T-cell (primary cell): ENCODE measurements around the gene USP28. TPM values are rescaled to one million over a fixed set of nuclear protein-coding genes. Genes with fewer than 3 reads are reported as not detected.
A peak's percentile ranks its signal among the peaks of the same experiment; 100 is the strongest.

Experiments
- ATAC-seq, 4 experiments: fragments of 200-7000 bp in 3 of 4; fragments of 150-1000 bp in 1 of 4; cut with Tn5 transposase; replicated peaks in 1 of 4; 1 replicate in 3 of 4; 2 replicates in 1 of 4; pipeline ENCODE4 v1.10.0; 2021; ENCODE audit warnings: moderate library complexity in 3 of 4, mild to moderate bottlenecking in 2 of 4, moderate number of reproducible peaks in 1 of 4
- CTCF ChIA-PET, 2 donors: fragments of 300-600 bp; sonication (Branson Sonifier 250); formaldehyde crosslinking; loops; one replicate each; lab custom pipeline; 2022; ENCODE audit warnings: antibody characterized with exemption in 2 of 2; lab: Charles Lee
- POLR2A ChIA-PET, 2 donors: fragments of 300-600 bp; sonication (Branson Sonifier 250); formaldehyde crosslinking; loops; one replicate each; lab custom pipeline; 2022; ENCODE audit warnings: antibody characterized with exemption in 2 of 2; lab: Charles Lee
- DNase-seq, 35 experiments: peaks; one replicate each; pipeline versions ENCODE4 v3.0.0 to v3.0.0-alpha.2; 2013 to 2023
- H3K27ac ChIP-seq: one replicate; pipeline ENCODE4 v1.5.1; 2013; ENCODE audit warnings: low read length
- H3K27me3 ChIP-seq, 2 experiments: replicated peaks in 1 of 2; 1 replicate in 1 of 2; 2 replicates in 1 of 2; pipeline versions ENCODE4 v1.6.1 to v1.7.0; 2013; ENCODE audit warnings: low read length in 1 of 2, mixed read lengths in 1 of 2; ENCODE audit not compliant: control insufficient read depth in 2 of 2, insufficient read depth in 2 of 2; ENCODE audit errors: extremely low read depth in 1 of 2
- H3K36me3 ChIP-seq, 2 donors: 1 replicate in 1 of 2; 2 replicates in 1 of 2; pipeline versions ENCODE4 v1.6.1 to v1.7.0; 2013; ENCODE audit warnings: low read length in 1 of 2; ENCODE audit not compliant: control insufficient read depth in 2 of 2, insufficient read depth in 1 of 2; ENCODE audit errors: extremely low read depth in 1 of 2
- H3K4me1 ChIP-seq, 2 experiments: 1 replicate in 1 of 2; 2 replicates in 1 of 2; pipeline versions ENCODE4 v1.6.1 to v1.7.0; 2013; ENCODE audit warnings: low read length in 2 of 2, mixed read lengths in 1 of 2; ENCODE audit not compliant: insufficient read depth in 2 of 2, control insufficient read depth in 1 of 2; ENCODE audit errors: extremely low read depth in 1 of 2
- H3K4me3 ChIP-seq, 2 donors: 1 replicate in 1 of 2; 2 replicates in 1 of 2; pipeline versions ENCODE4 v1.5.1 to v1.7.0; 2013; ENCODE audit warnings: mild to moderate bottlenecking in 2 of 2, low read length in 1 of 2, moderate library complexity in 1 of 2; ENCODE audit not compliant: control insufficient read depth in 1 of 2; ENCODE audit errors: extremely low read depth in 1 of 2
- H3K9me3 ChIP-seq: 2 replicates; pipeline ENCODE4 v1.7.0; 2013
- H3K27ac Mint-ChIP-seq, 2 donors: one replicate each; pipeline ENCODE4 v1.8.0; 2020 to 2021; ENCODE audit warnings: mild to moderate bottlenecking in 2 of 2, mixed read lengths in 2 of 2
- H3K27me3 Mint-ChIP-seq, 2 donors: one replicate each; pipeline ENCODE4 v1.8.0; 2021 to 2022; ENCODE audit warnings: mixed read lengths in 2 of 2
- H3K36me3 Mint-ChIP-seq: one replicate; pipeline ENCODE4 v1.8.0; 2021; ENCODE audit warnings: mixed read lengths
- H3K4me1 Mint-ChIP-seq, 3 donors: one replicate each; pipeline ENCODE4 v1.8.0; 2020 to 2022; ENCODE audit warnings: mixed read lengths in 3 of 3, mild to moderate bottlenecking in 1 of 3
- H3K4me3 Mint-ChIP-seq, 3 donors: one replicate each; pipeline ENCODE4 v1.8.0; 2020 to 2022; ENCODE audit warnings: mild to moderate bottlenecking in 3 of 3, mixed read lengths in 3 of 3, moderate library complexity in 3 of 3
- H3K9me3 Mint-ChIP-seq, 3 donors: one replicate each; pipeline ENCODE4 v1.8.0; 2020 to 2022; ENCODE audit warnings: mixed read lengths in 3 of 3
- WGBS: methylation state at CpG from one replicate; pipeline ENCODE4 v1.1.5; 2013; ENCODE audit warnings: missing lambda C conversion rate; ENCODE audit not compliant: insufficient coverage; 5-methylcytosine and 5-hydroxymethylcytosine counted together
- total RNA-seq, 35 experiments: library from RNA in 6 of 35; stranded (reverse) in 6 of 35; fragments of 120-200 nt in 1 of 35; gene quantifications; one replicate each; pipeline versions ENCODE4 v1.2.1 to v1.2.4 and lab custom pipeline; 2013 to 2026

Gene USP28
- total RNA-seq, 5 donors from 2014 or later (not counting 1 experiment from before 2014, with no cell fraction given) = 16.8 to 28.5 (median 22.9) TPM

DNA sequence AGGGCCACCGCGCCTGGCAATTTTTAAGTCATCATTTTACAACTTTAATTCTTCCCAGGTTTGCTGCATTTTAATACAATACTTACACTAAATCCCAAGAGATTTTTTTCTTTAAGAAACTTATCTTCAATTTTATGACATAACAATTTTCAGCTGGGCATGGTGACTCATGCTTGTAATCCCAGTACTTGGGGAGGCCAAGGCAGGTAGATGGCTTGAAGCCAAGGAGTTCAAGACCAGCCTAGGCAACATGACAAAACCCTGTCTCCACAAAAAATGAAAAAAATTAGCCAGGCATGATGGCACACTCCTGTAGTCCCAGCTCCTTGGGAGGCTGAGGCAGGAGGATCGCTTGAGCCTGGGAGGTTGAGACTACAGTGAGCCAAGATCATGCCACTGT is 56.9 kb downstream of the USP28 start:
- H3K9me3 ChIP-seq = no peaks in the 10 kb centered on the region
- POLR2A ChIA-PET = no interaction called here
- Mint-ChIP-seq H3K9me3 (no peaks in the 10 kb centered on the region), H3K4me1 (no peaks in the 10 kb centered on the region), H3K27me3 (no peaks in the 10 kb centered on the region), H3K36me3 (peaks cover 52% of the 10 kb centered on the region), H3K27ac (no peak overlapping the region), H3K4me3 (no peak overlapping the region)
- no peaks in the 10 kb centered on the region for H3K4me1 ChIP-seq
- H3K36me3 ChIP-seq = peaks cover 0 to 43% of the 10 kb centered on the region in 2 donors
- no peak for ATAC-seq
- DNase-seq = no peak
- H3K4me3 ChIP-seq = no peak overlapping the region
- H3K27me3 ChIP-seq = no peaks in the 10 kb centered on the region
- H3K27ac ChIP-seq = no peak overlapping the region
- 100% methylated on average over 1 of the region's 3 CpGs for WGBS
- CTCF ChIA-PET = no interaction called here

DNA sequence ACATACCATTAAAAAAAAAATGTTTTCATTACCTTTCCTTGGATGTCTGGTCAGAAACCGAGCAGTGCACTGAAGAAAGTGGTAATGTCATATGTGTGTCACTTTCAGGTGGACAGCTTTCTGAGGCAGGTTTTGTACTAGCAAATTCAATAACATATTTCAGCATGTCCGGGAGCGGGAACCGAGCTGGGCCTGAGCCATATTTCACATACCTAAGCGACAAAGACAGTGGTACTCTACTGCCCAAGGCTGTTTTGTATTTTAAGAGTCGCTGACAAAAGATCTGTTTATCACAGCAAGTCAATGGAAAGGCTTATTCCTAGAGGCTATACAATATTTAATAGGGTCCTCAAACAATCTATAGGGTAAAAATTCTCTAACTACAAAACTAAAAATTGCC is 57.7 kb downstream of the USP28 start:
- no peaks in the 10 kb centered on the region for H3K9me3 Mint-ChIP-seq
- ATAC-seq (no peak), DNase-seq (no peak)
- no peaks in the 10 kb centered on the region for H3K27me3 Mint-ChIP-seq
- no peak overlapping the region for H3K27ac Mint-ChIP-seq
- no peaks in the 10 kb centered on the region for H3K4me1 Mint-ChIP-seq
- WGBS = no CpG with 5 or more reads among the region's 6 CpGs
- H3K36me3 ChIP-seq = peaks cover 0 to 38% of the 10 kb centered on the region in 2 donors
- no peaks in the 10 kb centered on the region for H3K27me3 ChIP-seq
- no peak overlapping the region for H3K4me3 ChIP-seq
- no peak overlapping the region for H3K4me3 Mint-ChIP-seq
- H3K9me3 ChIP-seq = no peaks in the 10 kb centered on the region
- no peak overlapping the region for H3K27ac ChIP-seq
- ChIA-PET CTCF (interaction anchor here in 1 of 2 donors (0.6 kb wide), 1 partner anchor 43 kb away, joined by 5 read pairs; no protein-coding TSS in a partner anchor), POLR2A (no interaction called here)
- peaks cover 50% of the 10 kb centered on the region for H3K36me3 Mint-ChIP-seq
- no peaks in the 10 kb centered on the region for H3K4me1 ChIP-seq

DNA sequence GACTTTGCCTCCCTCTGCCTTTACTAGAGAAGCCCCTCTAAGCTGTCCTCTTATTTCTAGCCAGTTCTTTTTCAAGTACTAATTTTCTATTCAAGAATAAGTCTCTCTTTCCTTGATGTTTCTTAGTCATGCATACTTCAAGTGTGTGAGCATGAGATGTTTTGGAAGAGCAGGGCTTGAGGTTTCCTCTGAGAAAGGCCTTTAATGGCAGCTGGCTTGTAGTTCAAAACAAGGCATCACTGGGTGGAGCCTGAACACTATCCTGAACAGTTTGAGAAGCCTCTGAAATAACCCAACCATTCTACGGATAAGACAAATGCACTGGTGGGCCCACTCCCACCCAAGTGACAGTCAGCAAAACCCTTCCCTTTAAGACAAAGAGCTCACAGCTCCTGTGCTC is 58.2 kb downstream of the USP28 start:
- Mint-ChIP-seq H3K4me1 (no peaks in the 10 kb centered on the region), H3K9me3 (no peaks in the 10 kb centered on the region), H3K27me3 (no peaks in the 10 kb centered on the region), H3K36me3 (peaks cover 52% of the 10 kb centered on the region), H3K27ac (no peak overlapping the region), H3K4me3 (no peak overlapping the region)
- no peak overlapping the region for H3K27ac ChIP-seq
- DNase-seq = no peak
- WGBS = 100% methylated on average over 1 of the region's 1 CpG
- POLR2A ChIA-PET = no interaction called here
- ATAC-seq = no peak
- no peaks in the 10 kb centered on the region for H3K4me1 ChIP-seq
- no peaks in the 10 kb centered on the region for H3K9me3 ChIP-seq
- CTCF ChIA-PET = interaction anchor here in 1 of 2 donors (0.5 kb wide), 1 partner anchor 11 kb away, joined by 3 read pairs; no protein-coding TSS in a partner anchor
- H3K36me3 ChIP-seq = peaks cover 0 to 35% of the 10 kb centered on the region in 2 donors
- H3K27me3 ChIP-seq = no peaks in the 10 kb centered on the region
- H3K4me3 ChIP-seq = no peak overlapping the region

- no peaks in the 10 kb centered on the region for H3K4me1 ChIP-seq
- no peaks in the 10 kb centered on the region for H3K27me3 ChIP-seq
- no peak overlapping the region for H3K27ac ChIP-seq
- Mint-ChIP-seq H3K27me3 (no peaks in the 10 kb centered on the region), H3K9me3 (no peaks in the 10 kb centered on the region), H3K4me3 (no peak overlapping the region), H3K4me1 (no peaks in the 10 kb centered on the region), H3K27ac (no peak overlapping the region), H3K36me3 (peaks cover 52% of the 10 kb centered on the region)
- no peak overlapping the region for H3K4me3 ChIP-seq
- H3K36me3 ChIP-seq = peaks cover 0 to 22% of the 10 kb centered on the region in 2 donors
- ChIA-PET CTCF (no interaction called here), POLR2A (no interaction called here)
- ATAC-seq = no peak
- H3K9me3 ChIP-seq = no peaks in the 10 kb centered on the region
- no peak for DNase-seq
Observed at GRCh38 chr11:113814181-113814580, 61.2 kb downstream of the USP28 start.

- Mint-ChIP-seq H3K27ac (no peak overlapping the region), H3K9me3 (no peaks in the 10 kb centered on the region), H3K27me3 (no peaks in the 10 kb centered on the region), H3K4me1 (no peaks in the 10 kb centered on the region), H3K4me3 (no peak overlapping the region), H3K36me3 (peaks cover 64% of the 10 kb centered on the region)
- Histone ChIP-seq H3K9me3 (no peaks in the 10 kb centered on the region), H3K27ac (no peak overlapping the region), H3K27me3 (no peaks in the 10 kb centered on the region), H3K4me3 (no peak overlapping the region), H3K36me3 (peaks cover 13 to 38% of the 10 kb centered on the region in 2 donors), H3K4me1 (no peaks in the 10 kb centered on the region)
- POLR2A ChIA-PET = no interaction called here
- no peak for ATAC-seq
- CTCF ChIA-PET = interaction anchor here in 1 of 2 donors (0.5 kb wide), 1 partner anchor 504 kb away, joined by 4 read pairs; no protein-coding TSS in a partner anchor
- DNase-seq = no peak
- no CpG with 5 or more reads among the region's 2 CpGs for WGBS
Observed at GRCh38 chr11:113808931-113809330, 66.4 kb downstream of the USP28 start.

DNA sequence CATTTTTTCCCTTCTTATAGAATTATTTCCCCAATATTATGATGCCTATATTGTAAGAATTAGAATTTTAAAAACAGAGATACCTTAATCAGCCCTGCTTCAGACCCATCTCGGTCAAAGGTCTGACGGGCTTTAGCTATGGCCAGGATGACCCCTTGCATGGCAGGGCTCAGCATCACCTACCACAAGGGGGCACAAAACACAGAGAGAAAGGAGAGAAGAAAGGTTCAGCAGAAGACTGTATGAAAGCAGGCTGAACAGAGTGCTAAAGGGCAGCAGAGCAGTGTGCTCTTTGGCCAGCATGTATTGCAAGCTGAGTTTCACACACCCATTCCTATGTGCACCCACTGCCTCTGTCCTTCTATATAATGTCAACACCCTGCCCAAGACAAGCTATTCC is 69.0 kb downstream of the USP28 start:
- Mint-ChIP-seq H3K4me1 (no peaks in the 10 kb centered on the region), H3K4me3 (no peak overlapping the region), H3K27me3 (no peaks in the 10 kb centered on the region), H3K27ac (no peak overlapping the region), H3K36me3 (peaks cover 61% of the 10 kb centered on the region), H3K9me3 (no peaks in the 10 kb centered on the region)
- Histone ChIP-seq H3K36me3 (peaks cover 15 to 61% of the 10 kb centered on the region in 2 donors), H3K4me1 (no peaks in the 10 kb centered on the region), H3K27ac (no peak overlapping the region), H3K9me3 (no peaks in the 10 kb centered on the region), H3K4me3 (no peak overlapping the region), H3K27me3 (no peaks in the 10 kb centered on the region)
- POLR2A ChIA-PET = no interaction called here
- no CpG with 5 or more reads among the region's 2 CpGs for WGBS
- CTCF ChIA-PET = interaction anchor here (0.7 to 1.5 kb wide), 5 partner anchors 9 to 454 kb away, joined by 3 to 5 read pairs (median 4); no protein-coding TSS in a partner anchor
- DNase-seq (peak in 1 of 35 experiments; percentile 14), ATAC-seq (no peak)

DNA sequence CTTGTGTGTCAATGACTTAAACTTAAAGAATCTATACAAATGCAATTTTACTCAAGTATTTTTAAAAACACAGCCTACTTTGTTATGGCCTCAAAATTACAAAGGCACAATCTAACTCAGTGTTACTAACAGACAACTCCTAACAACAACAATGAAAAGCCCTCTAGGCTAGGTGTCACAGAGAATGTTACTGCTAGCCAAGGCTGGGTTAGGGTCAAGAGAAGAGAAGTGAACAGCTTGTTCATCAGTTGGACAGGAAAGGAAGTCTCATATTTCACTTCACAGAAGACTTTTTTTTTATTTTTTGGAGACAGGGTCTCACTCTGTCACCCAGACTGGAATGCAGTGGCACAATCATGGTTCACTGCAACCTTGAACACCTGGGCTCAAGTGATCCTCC is 69.7 kb downstream of the USP28 start:
- H3K4me1 Mint-ChIP-seq = no peaks in the 10 kb centered on the region
- no peak overlapping the region for H3K27ac ChIP-seq
- H3K4me3 ChIP-seq = no peak overlapping the region
- POLR2A ChIA-PET = no interaction called here
- ATAC-seq (no peak), DNase-seq (no peak)
- no peaks in the 10 kb centered on the region for H3K9me3 Mint-ChIP-seq
- H3K27ac Mint-ChIP-seq = no peak overlapping the region
- H3K36me3 ChIP-seq = peaks cover 15 to 64% of the 10 kb centered on the region in 2 donors
- CTCF ChIA-PET = interaction anchor here in 1 of 2 donors (0.7 kb wide), 1 partner anchor 454 kb away, joined by 5 read pairs; no protein-coding TSS in a partner anchor
- no peaks in the 10 kb centered on the region for H3K27me3 Mint-ChIP-seq
- no peaks in the 10 kb centered on the region for H3K9me3 ChIP-seq
- peaks cover 61% of the 10 kb centered on the region for H3K36me3 Mint-ChIP-seq
- H3K4me1 ChIP-seq = no peaks in the 10 kb centered on the region
- H3K4me3 Mint-ChIP-seq = no peak overlapping the region
- no peaks in the 10 kb centered on the region for H3K27me3 ChIP-seq
